ENCODE measurements around the gene CAPN9.

GRCh38 chr1:230712470-230712942 is 34.7 kb upstream of the CAPN9 start:
- TF ChIP-seq, protein P1, sequence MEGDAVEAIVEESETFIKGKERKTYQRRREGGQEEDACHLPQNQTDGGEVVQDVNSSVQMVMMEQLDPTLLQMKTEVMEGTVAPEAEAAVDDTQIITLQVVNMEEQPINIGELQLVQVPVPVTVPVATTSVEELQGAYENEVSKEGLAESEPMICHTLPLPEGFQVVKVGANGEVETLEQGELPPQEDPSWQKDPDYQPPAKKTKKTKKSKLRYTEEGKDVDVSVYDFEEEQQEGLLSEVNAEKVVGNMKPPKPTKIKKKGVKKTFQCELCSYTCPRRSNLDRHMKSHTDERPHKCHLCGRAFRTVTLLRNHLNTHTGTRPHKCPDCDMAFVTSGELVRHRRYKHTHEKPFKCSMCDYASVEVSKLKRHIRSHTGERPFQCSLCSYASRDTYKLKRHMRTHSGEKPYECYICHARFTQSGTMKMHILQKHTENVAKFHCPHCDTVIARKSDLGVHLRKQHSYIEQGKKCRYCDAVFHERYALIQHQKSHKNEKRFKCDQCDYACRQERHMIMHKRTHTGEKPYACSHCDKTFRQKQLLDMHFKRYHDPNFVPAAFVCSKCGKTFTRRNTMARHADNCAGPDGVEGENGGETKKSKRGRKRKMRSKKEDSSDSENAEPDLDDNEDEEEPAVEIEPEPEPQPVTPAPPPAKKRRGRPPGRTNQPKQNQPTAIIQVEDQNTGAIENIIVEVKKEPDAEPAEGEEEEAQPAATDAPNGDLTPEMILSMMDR (IDR thresholded peaks at IDR 0.05; ENCODE audit: extremely low read depth in 1 of 2, insufficient read depth in 1 of 2, low read depth in 1 of 2, low read length in 2 of 2) = no peak
- no peak for TF ChIP-seq POLR2AphosphoS5 (IDR thresholded peaks at IDR 0.05; ENCODE audit: insufficient read depth, low read depth, low read length)
- TF ChIP-seq EZH2 (IDR thresholded peaks at IDR 0.05; ENCODE audit: borderline replicate concordance, low read depth, low read length, severe bottlenecking) = no peak
- TF ChIP-seq POLR2A (IDR thresholded peaks at IDR 0.05; ENCODE audit: low read depth, low read length) = no peak
